Rectal smooth muscle tissue (tissue), 1 donor: ENCODE data around the gene ENDOV.

Experiments used
- H3K27ac ChIP-seq: one replicate; pipeline ENCODE4 v1.7.0; 2013; ENCODE audit warnings: low read depth, low read length, inconsistent platforms
- H3K27me3 ChIP-seq: one replicate; pipeline ENCODE4 v1.7.0; 2013; ENCODE audit warnings: low read length; ENCODE audit not compliant: control insufficient read depth, insufficient read depth
- H3K36me3 ChIP-seq: one replicate; pipeline ENCODE4 v1.7.0; 2013; ENCODE audit warnings: low read length; ENCODE audit not compliant: control insufficient read depth, insufficient read depth
- H3K4me1 ChIP-seq: one replicate; pipeline ENCODE4 v1.7.0; 2013; ENCODE audit warnings: low read length; ENCODE audit not compliant: control insufficient read depth, insufficient read depth
- H3K4me3 ChIP-seq: one replicate; pipeline ENCODE4 v1.7.0; 2013; ENCODE audit warnings: low read length
- H3K9ac ChIP-seq: one replicate; pipeline ENCODE4 v1.7.0; 2013; ENCODE audit warnings: low read length

Gene ENDOV

GRCh38 chr17:80474961-80475909 is 60.3 kb downstream of the ENDOV start:
- H3K4me3 ChIP-seq: peak overlapping the region; percentile 70
- H3K27ac ChIP-seq: peak overlapping the region; percentile 85
- H3K9ac ChIP-seq: peak overlapping the region; percentile 18
- H3K27me3 ChIP-seq: peaks cover 33% of the 10 kb centered on the region
- H3K4me1 ChIP-seq: peaks cover 6% of the 10 kb centered on the region
- no peaks in the 10 kb centered on the region for H3K36me3 ChIP-seq

- no peak within 1 kb of the TSS for H3K9ac ChIP-seq
- H3K27ac ChIP-seq: peak within 1 kb of the TSS; percentile 85
- H3K27me3 ChIP-seq: peaks cover 35% of the 10 kb centered on the region
- peaks cover 6% of the 10 kb centered on the region for H3K4me1 ChIP-seq
- H3K4me3 ChIP-seq: peak within 1 kb of the TSS; percentile 70
- H3K36me3 ChIP-seq: no peaks in the 10 kb centered on the region
Observed at GRCh38 chr17:80475910-80476876, 61.2 kb downstream of the ENDOV start, which contains the start of gene NPTX1. NPTX1 (minus strand) TSS chr17:80476607; CDS start chr17:80476446, 161 bp downstream.

- peak overlapping the region; percentile 37 for H3K4me3 ChIP-seq
- H3K36me3 ChIP-seq: no peaks in the 10 kb centered on the region
- H3K4me1 ChIP-seq: peaks cover 6% of the 10 kb centered on the region
- H3K9ac ChIP-seq: no peak overlapping the region
- peaks cover 41% of the 10 kb centered on the region for H3K27me3 ChIP-seq
- H3K27ac ChIP-seq: peak overlapping the region; percentile 52
Observed at GRCh38 chr17:80476877-80477646, 62.1 kb downstream of the ENDOV start.

GRCh38 chr17:80477647-80478478 is 62.9 kb downstream of the ENDOV start:
- Histone ChIP-seq H3K36me3 (no peaks in the 10 kb centered on the region), H3K9ac (no peak overlapping the region), H3K4me3 (no peak overlapping the region), H3K27me3 (peaks cover 45% of the 10 kb centered on the region), H3K4me1 (peaks cover 6% of the 10 kb centered on the region), H3K27ac (no peak overlapping the region)

- Histone ChIP-seq H3K27ac (no peak overlapping the region), H3K9ac (no peak overlapping the region), H3K27me3 (peaks cover 45% of the 10 kb centered on the region), H3K36me3 (no peaks in the 10 kb centered on the region), H3K4me3 (no peak overlapping the region), H3K4me1 (peaks cover 6% of the 10 kb centered on the region)
Observed at GRCh38 chr17:80478487-80479245, 63.7 kb downstream of the ENDOV start.

- Histone ChIP-seq H3K27ac (no peak overlapping the region), H3K4me3 (no peak overlapping the region), H3K9ac (no peak overlapping the region), H3K36me3 (no peaks in the 10 kb centered on the region), H3K27me3 (peaks cover 40% of the 10 kb centered on the region), H3K4me1 (peaks cover 2% of the 10 kb centered on the region)
Observed at GRCh38 chr17:80479246-80479566, 64.2 kb downstream of the ENDOV start.

GRCh38 chr17:80480248-80480647 is 65.3 kb downstream of the ENDOV start:
- Histone ChIP-seq H3K36me3 (no peaks in the 10 kb centered on the region), H3K27me3 (peaks cover 37% of the 10 kb centered on the region), H3K27ac (no peak overlapping the region), H3K4me3 (no peak overlapping the region), H3K4me1 (no peaks in the 10 kb centered on the region), H3K9ac (no peak overlapping the region)

- Histone ChIP-seq H3K4me3 (no peak overlapping the region), H3K27ac (no peak overlapping the region), H3K9ac (no peak overlapping the region), H3K4me1 (no peaks in the 10 kb centered on the region), H3K36me3 (no peaks in the 10 kb centered on the region), H3K27me3 (peaks cover 34% of the 10 kb centered on the region)
Observed at GRCh38 chr17:80481284-80482057, 66.5 kb downstream of the ENDOV start.

- Histone ChIP-seq H3K9ac (no peak overlapping the region), H3K27ac (no peak overlapping the region), H3K4me3 (no peak overlapping the region), H3K36me3 (no peaks in the 10 kb centered on the region), H3K4me1 (no peaks in the 10 kb centered on the region), H3K27me3 (peaks cover 34% of the 10 kb centered on the region)
Observed at GRCh38 chr17:80482058-80482318, 67.0 kb downstream of the ENDOV start.

- Histone ChIP-seq H3K4me3 (no peak overlapping the region), H3K9ac (no peak overlapping the region), H3K4me1 (no peaks in the 10 kb centered on the region), H3K36me3 (no peaks in the 10 kb centered on the region), H3K27ac (no peak overlapping the region), H3K27me3 (peaks cover 33% of the 10 kb centered on the region)
Observed at GRCh38 chr17:80482555-80483308, 67.8 kb downstream of the ENDOV start.
